ENCODE data around the gene HSD17B14. TPM values are rescaled to one million over a fixed set of nuclear protein-coding genes. Genes with fewer than 3 reads are reported as not detected.
A peak's percentile ranks its signal among the peaks of the same experiment; 100 is the strongest.

Gene HSD17B14
- total and polyA plus RNA-seq, 9 of the 15 experiments (the other 6 are each of a cell fraction or from before 2014, with no cell fraction given) = 0.16 TPM; not detected in 8

- TF ChIP-seq PRMT5 (CRISPR knock-in tag; IDR thresholded peaks at IDR 0.05) (no peak), HNRNPK (IDR thresholded peaks at IDR 0.05; ENCODE audit: low read depth, low read length, poor library complexity, severe bottlenecking) (no peak), NR3C1 (CRISPR knock-in tag; IDR thresholded peaks at IDR 0.05) (no peak), NR4A1 (CRISPR knock-in tag; IDR thresholded peaks at IDR 0.05) (no peak), NR4A1 (tag; IDR thresholded peaks at IDR 0.05) (no peak), RBM39 (optimal IDR thresholded peaks at IDR 0.05; ENCODE audit: low read depth, low read length) (no peak), ARID3B (CRISPR knock-in tag; IDR thresholded peaks at IDR 0.05; ENCODE audit: borderline replicate concordance) (no peak), ZNF121 (CRISPR knock-in tag; conservative IDR thresholded peaks at IDR 0.05) (no peak), HNRNPLL (IDR thresholded peaks at IDR 0.05; ENCODE audit: low read depth, low read length, poor library complexity, severe bottlenecking) (no peak), EGR1 (conservative IDR thresholded peaks at IDR 0.05) (peak; percentile 99), NONO (IDR thresholded peaks at IDR 0.05; ENCODE audit: low read depth in 2 of 2, low read length in 1 of 2) (no peak), HNRNPL (IDR thresholded peaks at IDR 0.05; ENCODE audit: low read depth, low read length) (no peak), KAT2B (IDR thresholded peaks at IDR 0.05; ENCODE audit: low read depth, low read length) (no peak), ZNF695 (CRISPR knock-in tag; IDR thresholded peaks at IDR 0.05) (no peak), ELF1 (tag; IDR thresholded peaks at IDR 0.05) (no peak), PHF21A (IDR thresholded peaks at IDR 0.05; ENCODE audit: borderline replicate concordance, low read depth) (no peak), ZNF347 (CRISPR knock-in tag; IDR thresholded peaks at IDR 0.05; ENCODE audit: low read depth) (no peak), YY1 (IDR thresholded peaks at IDR 0.05; ENCODE audit: borderline replicate concordance in 1 of 3, control insufficient read depth in 1 of 3, extremely low read depth in 1 of 3, insufficient read depth in 3 of 3, insufficient read length in 1 of 3, insufficient replicate concordance in 2 of 3, low read depth in 1 of 3, low read length in 2 of 3) (no peak), ZNF12 (CRISPR knock-in tag; IDR thresholded peaks at IDR 0.05) (no peak), GTF2F1 (IDR thresholded peaks at IDR 0.05; ENCODE audit: low read depth, low read length) (no peak), EP300 (IDR thresholded peaks at IDR 0.05; ENCODE audit: low read length) (no peak), TSC22D4 (tag; IDR thresholded peaks at IDR 0.05) (0 out of 2 replicates have a peak, but pooled peaks have one; percentile 80), NR2C2 (CRISPR knock-in tag; IDR thresholded peaks at IDR 0.05) (no peak), NR2C2 (tag; IDR thresholded peaks at IDR 0.05) (peak; percentile 36; the same call in 1 of the 2 replicates), IRF1 (CRISPR knock-in tag; IDR thresholded peaks at IDR 0.05; ENCODE audit: borderline replicate concordance) (no peak), ZNF766 (CRISPR knock-in tag; conservative IDR thresholded peaks at IDR 0.05) (no peak), U2AF2 (optimal IDR thresholded peaks at IDR 0.05; ENCODE audit: low read depth, low read length) (no peak)
These were observed 32.0 kb upstream of the HSD17B14 start, which contains the start of gene PLEKHA4 (continued) for GRCh38 chr19:48868114-48868886.

Data from K562 (cell line).